ENCODE results near the gene PFN1.

Gene PFN1

GRCh38 chr17:4972322-4972721, 24.0 kb upstream of the PFN1 start:
- no peak overlapping the region for H3K4me3 ChIP-seq
- TF ChIP-seq CTCF (IDR thresholded peaks at IDR 0.05): no peak
- H3K27ac ChIP-seq: peak overlapping the region in 1 of 2 donors; percentile 8
- no peak for DNase-seq (ENCODE audit: low spot score)

GRCh38 chr17:4971826-4972225, 23.5 kb upstream of the PFN1 start:
- peak overlapping the region in 1 of 2 donors; percentile 8 for H3K27ac ChIP-seq
- no peak overlapping the region for H3K4me3 ChIP-seq
- TF ChIP-seq CTCF (IDR thresholded peaks at IDR 0.05): no peak
- DNase-seq (ENCODE audit: low spot score): no peak

GRCh38 chr17:4970273-4970672, 21.9 kb upstream of the PFN1 start:
- TF ChIP-seq CTCF (IDR thresholded peaks at IDR 0.05): no peak
- no peak for DNase-seq (ENCODE audit: low spot score)
- H3K4me3 ChIP-seq: no peak overlapping the region
- peak overlapping the region in 1 of 2 donors; percentile 98 for H3K27ac ChIP-seq

GRCh38 chr17:4969551-4970173, 21.3 kb upstream of the PFN1 start:
- no peak for DNase-seq (ENCODE audit: low spot score)
- TF ChIP-seq CTCF (IDR thresholded peaks at IDR 0.05): no peak
- H3K27ac ChIP-seq: peak overlapping the region; percentile 85 to 98
- H3K4me3 ChIP-seq: no peak overlapping the region

GRCh38 chr17:4969047-4969550, 20.8 kb upstream of the PFN1 start:
- H3K4me3 ChIP-seq: peak overlapping the region; percentile 78
- DNase-seq (ENCODE audit: low spot score): no peak
- peak overlapping the region; percentile 85 to 98 for H3K27ac ChIP-seq
- TF ChIP-seq CTCF (IDR thresholded peaks at IDR 0.05): no peak

GRCh38 chr17:4968486-4969046, 20.2 kb upstream of the PFN1 start:
- H3K27ac ChIP-seq: peak overlapping the region; percentile 85 to 98
- H3K4me3 ChIP-seq: peak overlapping the region; percentile 78
- no peak for DNase-seq (ENCODE audit: low spot score)
- no peak for TF ChIP-seq CTCF (IDR thresholded peaks at IDR 0.05)
